NK-92 (cell line): ENCODE data around the gene SPATA24.

Experiments used
- DNase-seq: peaks from one replicate; lab custom pipeline; 2025; ENCODE audit not compliant: unreplicated experiment; lab: John Stamatoyannopoulos, UW

The SPATA24 gene

GRCh38 chr5:139383993-139384590, 19.8 kb downstream of the SPATA24 start:
- no peak for DNase-seq

GRCh38 chr5:139383275-139383992, 20.5 kb downstream of the SPATA24 start, which contains the start of gene SLC23A1:
Gene SLC23A1 (minus strand): TSS chr5:139383297. CDS start chr5:139383253, 44 bp downstream.
- no peak for DNase-seq

- no peak for DNase-seq
These were observed 21.1 kb downstream of the SPATA24 start for GRCh38 chr5:139382807-139383206.

GRCh38 chr5:139381837-139382761, 21.8 kb downstream of the SPATA24 start:
- no peak for DNase-seq

- no peak for DNase-seq
These were observed 24.1 kb downstream of the SPATA24 start for GRCh38 chr5:139379626-139380449.

GRCh38 chr5:139378941-139379361, 24.9 kb downstream of the SPATA24 start:
- no peak for DNase-seq

- no peak for DNase-seq
These were observed 25.6 kb downstream of the SPATA24 start for GRCh38 chr5:139378101-139378825.

- DNase-seq, result no peak
These were observed 26.7 kb downstream of the SPATA24 start for GRCh38 chr5:139377226-139377625.

GRCh38 chr5:139376364-139376763, 27.5 kb downstream of the SPATA24 start:
- no peak for DNase-seq

GRCh38 chr5:139374909-139375308, 29.0 kb downstream of the SPATA24 start:
- no peak for DNase-seq

GRCh38 chr5:139371482-139372435, 32.1 kb downstream of the SPATA24 start:
- DNase-seq, result no peak

- DNase-seq, result no peak
These were observed 34.7 kb downstream of the SPATA24 start for GRCh38 chr5:139369181-139369580.

- no peak for DNase-seq
These were observed 35.3 kb downstream of the SPATA24 start for GRCh38 chr5:139368613-139369012.

- no peak for DNase-seq
These were observed 39.4 kb downstream of the SPATA24 start for GRCh38 chr5:139364466-139364865.

- no peak for DNase-seq
These were observed 40.0 kb downstream of the SPATA24 start for GRCh38 chr5:139363937-139364336.

GRCh38 chr5:139361835-139362429, 42.0 kb downstream of the SPATA24 start:
- no peak for DNase-seq

- DNase-seq, result no peak
These were observed 43.5 kb downstream of the SPATA24 start for GRCh38 chr5:139360384-139360783.

GRCh38 chr5:139358064-139358463, 45.8 kb downstream of the SPATA24 start:
- no peak for DNase-seq
